WTC11 (cell line): ENCODE data around the gene AKT2. TPM values are rescaled to one million over a fixed set of nuclear protein-coding genes. Genes with fewer than 3 reads are reported as not detected.
A peak's percentile ranks its signal among the peaks of the same experiment; 100 is the strongest.

Source experiments
- ATAC-seq: fragments of 200-7000 bp; cut with Tn5 transposase; 2 replicates; pipeline ENCODE4 v1.10.0; 2021; ENCODE audit warnings: mild to moderate bottlenecking, moderate library complexity
- Bru-seq: library from RNA; stranded (reverse); fragments of 400-500 nt; gene quantifications from one replicate; lab custom pipeline; 2021; lab: Mats Ljungman, UMichigan
- CTCF ChIA-PET: fragments of 300-600 bp; sonication (Branson Sonifier 250); formaldehyde crosslinking; loops from one replicate; lab custom pipeline; 2021; ENCODE audit warnings: antibody characterized with exemption; lab: Charles Lee
- POLR2A ChIA-PET: fragments of 350-600 bp; sonication (Branson Sonifier 250); formaldehyde crosslinking; loops from one replicate; lab custom pipeline; 2021; ENCODE audit warnings: antibody characterized with exemption; lab: Charles Lee
- DNase-seq: peaks from one replicate; pipeline ENCODE4 v3.0.0; 2021; ENCODE audit warnings: low spot score
- H3K27ac Mint-ChIP-seq: 2 replicates; pipeline ENCODE4 v1.8.0; 2021; ENCODE audit warnings: mixed read lengths
- H3K27me3 Mint-ChIP-seq: 2 replicates; pipeline ENCODE4 v1.8.0; 2021; ENCODE audit warnings: low read depth, mild to moderate bottlenecking, moderate library complexity, mixed read lengths
- H3K36me3 Mint-ChIP-seq: 2 replicates; pipeline ENCODE4 v1.8.0; 2021; ENCODE audit warnings: mixed read lengths
- H3K4me1 Mint-ChIP-seq: 2 replicates; pipeline ENCODE4 v1.8.0; 2022; ENCODE audit warnings: mixed read lengths
- H3K4me3 Mint-ChIP-seq: 2 replicates; pipeline ENCODE4 v1.8.0; 2021; ENCODE audit warnings: mild to moderate bottlenecking, moderate library complexity, mixed read lengths
- H3K9me3 Mint-ChIP-seq: 2 replicates; pipeline ENCODE4 v1.8.0; 2021; ENCODE audit warnings: mixed read lengths
- CDX4 ChIP-seq: fragments of 250-450 bp; sonication (Bioruptor Pico); IDR thresholded peaks from 2 replicates; pipeline ENCODE4 v1.9.0; 2021; ENCODE audit warnings: moderate library complexity, mild to moderate bottlenecking, inconsistent platforms, borderline replicate concordance
- E2F5 ChIP-seq: sonication (generic); formaldehyde crosslinking; IDR thresholded peaks from 2 replicates; pipeline ENCODE4 v1.8.1; 2022; ENCODE audit warnings: mild to moderate bottlenecking, moderate library complexity, missing genetic modification reagents
- ETV6 ChIP-seq: sonication (generic); formaldehyde crosslinking; IDR thresholded peaks from 2 replicates; pipeline ENCODE4 v1.8.1; 2022; ENCODE audit warnings: mild to moderate bottlenecking, missing genetic modification reagents
- FOXK1 ChIP-seq: sonication (generic); formaldehyde crosslinking; IDR thresholded peaks from 2 replicates; pipeline ENCODE4 v1.8.0; 2022; ENCODE audit warnings: mild to moderate bottlenecking, moderate library complexity, missing genetic modification reagents
- GRHL2 ChIP-seq: fragments of 250-450 bp; sonication (Bioruptor Pico); IDR thresholded peaks from 2 replicates; pipeline ENCODE4 v1.8.0; 2022; ENCODE audit warnings: mild to moderate bottlenecking, moderate library complexity; ENCODE audit not compliant: insufficient replicate concordance, severe bottlenecking
- GTF2I ChIP-seq: fragments of 250-450 bp; sonication (Bioruptor Pico); conservative IDR thresholded peaks from 2 replicates; pipeline ENCODE4 v1.4.0; 2021; ENCODE audit warnings: mild to moderate bottlenecking
- HMGA2 ChIP-seq: fragments of 250-450 bp; sonication (Bioruptor Pico); IDR thresholded peaks from 2 replicates; pipeline ENCODE4 v1.4.0; 2021; ENCODE audit warnings: mild to moderate bottlenecking, moderate library complexity
- HMGXB4 ChIP-seq: sonication (generic); formaldehyde crosslinking; IDR thresholded peaks from 2 replicates; pipeline ENCODE4 v1.8.1; 2023; ENCODE audit warnings: mild to moderate bottlenecking, moderate library complexity, missing genetic modification reagents
- KAT7 ChIP-seq: sonication (generic); formaldehyde crosslinking; IDR thresholded peaks from 2 replicates; pipeline ENCODE4 v1.8.1; 2023; ENCODE audit warnings: missing genetic modification reagents, mild to moderate bottlenecking, borderline replicate concordance
- MAX ChIP-seq: sonication (generic); formaldehyde crosslinking; IDR thresholded peaks from 2 replicates; pipeline ENCODE4 v1.8.0; 2022; ENCODE audit warnings: mild to moderate bottlenecking, missing genetic modification reagents
- PRRX2 ChIP-seq: fragments of 250-450 bp; sonication (Bioruptor Pico); IDR thresholded peaks from 2 replicates; pipeline ENCODE4 v1.8.0; 2021; ENCODE audit warnings: mild to moderate bottlenecking
- TCF7 ChIP-seq: sonication (generic); formaldehyde crosslinking; IDR thresholded peaks from 2 replicates; pipeline ENCODE4 v1.8.0; 2022; ENCODE audit warnings: mild to moderate bottlenecking, low read depth, missing genetic modification reagents, moderate library complexity
- ZMAT4 ChIP-seq: fragments of 250-450 bp; sonication (Bioruptor Pico); IDR thresholded peaks from 2 replicates; pipeline ENCODE4 v1.9.0; 2021; ENCODE audit warnings: mild to moderate bottlenecking
- ZNF219 ChIP-seq: sonication (generic); formaldehyde crosslinking; IDR thresholded peaks from 2 replicates; pipeline ENCODE4 v1.8.0; 2023; ENCODE audit warnings: missing genetic modification reagents, mild to moderate bottlenecking, borderline replicate concordance
- ZNF281 ChIP-seq: sonication (generic); formaldehyde crosslinking; IDR thresholded peaks from 2 replicates; pipeline ENCODE4 v1.8.0; 2023; ENCODE audit warnings: mild to moderate bottlenecking, missing genetic modification reagents
- ZNF396 ChIP-seq: fragments of 250-450 bp; sonication (Bioruptor Pico); IDR thresholded peaks from 2 replicates; pipeline ENCODE4 v1.8.0; 2021; ENCODE audit warnings: mild to moderate bottlenecking, moderate library complexity, borderline replicate concordance
- ZNF416 ChIP-seq: fragments of 250-450 bp; sonication (Bioruptor Pico); IDR thresholded peaks from 2 replicates; pipeline ENCODE4 v1.9.0; 2021; ENCODE audit warnings: mild to moderate bottlenecking, inconsistent platforms
- ZNF512 ChIP-seq: sonication (generic); formaldehyde crosslinking; IDR thresholded peaks from 2 replicates; pipeline ENCODE4 v1.8.1; 2022; ENCODE audit warnings: missing genetic modification reagents, borderline replicate concordance
- long read RNA-seq, 3 experiments: library from RNA in 1 of 3; library from capped mRNA in 1 of 3; library from polyadenylated mRNA in 1 of 3; unstranded in 2 of 3; stranded (forward) in 1 of 3; transcript quantifications; one replicate each; pipeline ENCODE4 v2.0.0, GENCODE V29; 2021
- total RNA-seq: library from RNA; stranded (reverse); gene quantifications from 3 replicates; pipeline ENCODE4 v1.2.3, GENCODE V29; 2021
- TF ChIP-seq, protein P1 (sequence below): fragments of 200-600 bp; IDR thresholded peaks from 2 replicates; pipeline ENCODE4 v1.8.0; 2022; ENCODE audit warnings: antibody characterized with exemption
- TF ChIP-seq, protein P2 (sequence below): sonication (generic); formaldehyde crosslinking; IDR thresholded peaks from 2 replicates; pipeline ENCODE4 v1.8.0; 2022; ENCODE audit warnings: mild to moderate bottlenecking, missing genetic modification reagents
- TF ChIP-seq, protein P3 (sequence below): fragments of 250-450 bp; sonication (Bioruptor Pico); IDR thresholded peaks from 2 replicates; pipeline ENCODE4 v2.1.2; 2022; ENCODE audit warnings: mild to moderate bottlenecking, moderate library complexity

Gene AKT2
- total RNA-seq = 156 to 174 TPM (median 161 TPM) in 3 replicates
- percentile 71 among the genes with signal in this experiment for Bru-seq, nascent RNA
- long read RNA-seq, experiment 1, full-length matches to known transcripts = 37 of 70 reads
- long read RNA-seq, experiment 1, partial matches to known transcripts = 5 of 70 reads
- long read RNA-seq, experiment 1, other reads (novel, unspliced or antisense) = 28 of 70 reads
- long read RNA-seq, experiment 2, full-length matches to known transcripts = 13 of 86 reads
- long read RNA-seq, experiment 2, partial matches to known transcripts = 7 of 86 reads
- long read RNA-seq, experiment 2, other reads (novel, unspliced or antisense) = 66 of 86 reads
- long read RNA-seq, experiment 3, full-length matches to known transcripts = 2 of 5 reads
- long read RNA-seq, experiment 3, partial matches to known transcripts = 2 of 5 reads
- long read RNA-seq, experiment 3, other reads (novel, unspliced or antisense) = 1 of 5 reads

DNA sequence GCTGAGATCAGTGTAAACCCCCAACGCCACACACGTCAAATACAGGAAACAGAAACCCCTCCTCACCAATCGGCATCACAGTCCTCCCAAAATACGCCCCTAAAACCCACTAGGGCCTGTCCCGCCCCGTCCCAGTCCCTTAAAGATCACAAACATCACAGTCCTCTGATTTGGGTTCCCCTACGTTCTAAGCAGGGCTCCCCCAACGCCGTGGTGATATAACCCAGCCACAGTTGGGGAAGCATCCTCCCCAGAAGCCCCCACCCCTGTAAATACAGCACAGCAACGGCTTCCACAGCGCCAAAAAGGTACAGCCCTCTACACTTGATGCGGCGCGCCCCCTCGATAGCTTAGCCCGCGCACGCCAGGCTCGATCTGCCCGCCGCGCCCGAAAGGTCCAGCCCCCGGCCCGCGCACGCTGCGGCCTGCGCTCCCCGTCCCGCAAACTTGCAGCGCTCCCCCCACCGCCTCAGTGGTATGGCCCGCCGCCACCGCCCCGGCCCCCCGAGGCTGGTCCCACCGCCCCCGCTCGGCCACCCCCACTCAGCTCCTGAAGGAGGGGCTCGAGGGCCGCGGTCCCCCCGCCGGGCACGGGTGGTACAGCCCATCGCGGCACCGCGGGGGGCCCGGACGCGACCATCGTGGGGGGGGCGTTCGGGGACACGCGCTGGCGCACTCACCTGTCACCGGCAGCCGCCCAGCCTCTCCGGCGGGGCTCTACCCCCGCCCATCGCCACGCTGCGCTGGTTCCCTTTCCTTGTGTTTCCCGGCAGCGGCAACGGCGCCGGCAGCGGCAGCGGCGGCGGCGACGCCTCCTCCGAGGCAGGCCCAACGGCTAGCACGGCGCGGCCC is at the start of gene AKT2:
TSS of gene AKT2 (minus strand) at position 845 of the 852 bp plus-strand sequence. CDS start 20,078 bp downstream, outside the sequence.
- ChIA-PET CTCF (interaction anchor here (0.7 to 1.7 kb wide), 8 partner anchors 9 to 522 kb away, joined by 3 to 6 read pairs (median 4); no protein-coding TSS in a partner anchor), POLR2A (interaction anchor here (0.5 to 0.7 kb wide), 5 partner anchors 10 to 361 kb away, joined by 3 to 9 read pairs (median 3); no protein-coding TSS in a partner anchor)
- peak within 1 kb of the TSS; percentile 99 for H3K27ac Mint-ChIP-seq
- DNase-seq (peak; percentile 88), ATAC-seq (peak; percentile 46)
- H3K36me3 Mint-ChIP-seq = no peaks in the 10 kb centered on the region
- H3K9me3 Mint-ChIP-seq = no peaks in the 10 kb centered on the region
- no peaks in the 10 kb centered on the region for H3K27me3 Mint-ChIP-seq
- H3K4me3 Mint-ChIP-seq = peak within 1 kb of the TSS; percentile 84
- H3K4me1 Mint-ChIP-seq = peaks cover 35% of the 10 kb centered on the region
- TF ChIP-seq TCF7 (no peak), ZNF396 (no peak), E2F5 (CRISPR knock-in tag) (0 out of 2 replicates have a peak, but pooled peaks have one; percentile 47), GRHL2 (CRISPR knock-in tag) (no peak), CDX4 (CRISPR knock-in tag) (no peak), ZNF281 (no peak), FOXK1 (no peak), ZNF512 (CRISPR knock-in tag) (no peak), HMGXB4 (no peak), ZNF219 (0 out of 2 replicates have a peak, but pooled peaks have one; percentile 13), HMGA2 (no peak), KAT7 (CRISPR knock-in tag) (no peak), GTF2I (CRISPR knock-in tag) (no peak), MAX (CRISPR knock-in tag) (peak; percentile 25; the same call in 1 of the 2 replicates), ETV6 (0 out of 2 replicates have a peak, but pooled peaks have one; percentile 13), ZMAT4 (CRISPR knock-in tag) (no peak), ZNF416 (CRISPR knock-in tag) (no peak), PRRX2 (CRISPR knock-in tag) (no peak)
- TF ChIP-seq, protein P1, sequence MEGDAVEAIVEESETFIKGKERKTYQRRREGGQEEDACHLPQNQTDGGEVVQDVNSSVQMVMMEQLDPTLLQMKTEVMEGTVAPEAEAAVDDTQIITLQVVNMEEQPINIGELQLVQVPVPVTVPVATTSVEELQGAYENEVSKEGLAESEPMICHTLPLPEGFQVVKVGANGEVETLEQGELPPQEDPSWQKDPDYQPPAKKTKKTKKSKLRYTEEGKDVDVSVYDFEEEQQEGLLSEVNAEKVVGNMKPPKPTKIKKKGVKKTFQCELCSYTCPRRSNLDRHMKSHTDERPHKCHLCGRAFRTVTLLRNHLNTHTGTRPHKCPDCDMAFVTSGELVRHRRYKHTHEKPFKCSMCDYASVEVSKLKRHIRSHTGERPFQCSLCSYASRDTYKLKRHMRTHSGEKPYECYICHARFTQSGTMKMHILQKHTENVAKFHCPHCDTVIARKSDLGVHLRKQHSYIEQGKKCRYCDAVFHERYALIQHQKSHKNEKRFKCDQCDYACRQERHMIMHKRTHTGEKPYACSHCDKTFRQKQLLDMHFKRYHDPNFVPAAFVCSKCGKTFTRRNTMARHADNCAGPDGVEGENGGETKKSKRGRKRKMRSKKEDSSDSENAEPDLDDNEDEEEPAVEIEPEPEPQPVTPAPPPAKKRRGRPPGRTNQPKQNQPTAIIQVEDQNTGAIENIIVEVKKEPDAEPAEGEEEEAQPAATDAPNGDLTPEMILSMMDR = 0 out of 2 replicates have a peak, but pooled peaks have one; percentile 14
- TF ChIP-seq, protein P2, sequence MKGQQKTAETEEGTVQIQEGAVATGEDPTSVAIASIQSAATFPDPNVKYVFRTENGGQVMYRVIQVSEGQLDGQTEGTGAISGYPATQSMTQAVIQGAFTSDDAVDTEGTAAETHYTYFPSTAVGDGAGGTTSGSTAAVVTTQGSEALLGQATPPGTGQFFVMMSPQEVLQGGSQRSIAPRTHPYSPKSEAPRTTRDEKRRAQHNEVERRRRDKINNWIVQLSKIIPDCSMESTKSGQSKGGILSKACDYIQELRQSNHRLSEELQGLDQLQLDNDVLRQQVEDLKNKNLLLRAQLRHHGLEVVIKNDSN (CRISPR knock-in tag) = no peak
- TF ChIP-seq, protein P3, sequence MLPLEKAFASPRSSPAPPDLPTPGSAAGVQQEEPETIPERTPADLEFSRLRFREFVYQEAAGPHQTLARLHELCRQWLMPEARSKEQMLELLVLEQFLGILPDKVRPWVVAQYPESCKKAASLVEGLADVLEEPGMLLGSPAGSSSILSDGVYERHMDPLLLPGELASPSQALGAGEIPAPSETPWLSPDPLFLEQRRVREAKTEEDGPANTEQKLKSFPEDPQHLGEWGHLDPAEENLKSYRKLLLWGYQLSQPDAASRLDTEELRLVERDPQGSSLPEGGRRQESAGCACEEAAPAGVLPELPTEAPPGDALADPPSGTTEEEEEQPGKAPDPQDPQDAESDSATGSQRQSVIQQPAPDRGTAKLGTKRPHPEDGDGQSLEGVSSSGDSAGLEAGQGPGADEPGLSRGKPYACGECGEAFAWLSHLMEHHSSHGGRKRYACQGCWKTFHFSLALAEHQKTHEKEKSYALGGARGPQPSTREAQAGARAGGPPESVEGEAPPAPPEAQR (CRISPR knock-in tag) = no peak
